Inflammatory macrophage treated with lipopolysaccharide for 4 hours (primary cell): ENCODE measurements around the gene GLMP.
A peak's percentile ranks its signal among the peaks of the same experiment; 100 is the strongest.

Source experiments
- DNase-seq: peaks from one replicate; pipeline ENCODE4 v3.0.0-alpha.2; 2020

Gene GLMP

GRCh38 chr1:156285437-156285836 lies 10.0 kb downstream of the GLMP start:
- DNase-seq: no peak

GRCh38 chr1:156284757-156285156 lies 10.7 kb downstream of the GLMP start:
- DNase-seq: peak; percentile 78

- DNase-seq: no peak
These were observed 11.4 kb downstream of the GLMP start, which contains the start of gene TMEM79 for GRCh38 chr1:156284112-156284511. Gene TMEM79, plus strand, starts transcription at chr1:156284325. Its CDS starts 902 bp downstream, at chr1:156285227.

- peak; percentile 75 for DNase-seq
These were observed 12.0 kb downstream of the GLMP start for GRCh38 chr1:156283521-156283920.

GRCh38 chr1:156282479-156283222 lies 12.8 kb downstream of the GLMP start, which contains the start of gene SMG5:
Gene SMG5, minus strand, starts transcription at chr1:156282825. Its CDS starts 145 bp downstream, at chr1:156282680.
- DNase-seq: peak; percentile 99

GRCh38 chr1:156281693-156282478 lies 13.6 kb downstream of the GLMP start:
- peak; percentile 84 for DNase-seq

- DNase-seq: peak; percentile 81
These were observed 14.2 kb downstream of the GLMP start for GRCh38 chr1:156281281-156281680.

- DNase-seq: no peak
These were observed 15.6 kb downstream of the GLMP start for GRCh38 chr1:156279837-156280236.

GRCh38 chr1:156276966-156277381 lies 18.5 kb downstream of the GLMP start:
- DNase-seq: peak; percentile 35

- DNase-seq: peak; percentile 62
These were observed 18.9 kb downstream of the GLMP start for GRCh38 chr1:156276532-156276931.

- DNase-seq: no peak
These were observed 25.2 kb downstream of the GLMP start for GRCh38 chr1:156270314-156270713.

GRCh38 chr1:156268336-156268735 lies 27.1 kb downstream of the GLMP start:
- no peak for DNase-seq

GRCh38 chr1:156266051-156266450 lies 29.4 kb downstream of the GLMP start:
- no peak for DNase-seq

GRCh38 chr1:156263288-156263655 lies 32.2 kb downstream of the GLMP start:
- DNase-seq: no peak

- no peak for DNase-seq
These were observed 32.8 kb downstream of the GLMP start for GRCh38 chr1:156262461-156263287.

- no peak for DNase-seq
These were observed 34.6 kb downstream of the GLMP start for GRCh38 chr1:156260896-156261295.

- no peak for DNase-seq
These were observed 35.7 kb downstream of the GLMP start for GRCh38 chr1:156259805-156260204.

- no peak for DNase-seq
These were observed 36.6 kb downstream of the GLMP start for GRCh38 chr1:156258859-156259258.

GRCh38 chr1:156257711-156258110 lies 37.8 kb downstream of the GLMP start:
- no peak for DNase-seq

- DNase-seq: no peak
These were observed 41.8 kb downstream of the GLMP start for GRCh38 chr1:156253634-156254033.

- no peak for DNase-seq
These were observed 44.0 kb downstream of the GLMP start for GRCh38 chr1:156251527-156251926.

GRCh38 chr1:156249593-156249992 lies 45.9 kb downstream of the GLMP start:
- DNase-seq: no peak

GRCh38 chr1:156248323-156248683 lies 47.2 kb downstream of the GLMP start:
- DNase-seq: no peak
